ENCODE measurements around the gene TRIM69. TPM values are rescaled to one million over a fixed set of nuclear protein-coding genes. Genes with fewer than 3 reads are reported as not detected.

Gene TRIM69
- total RNA-seq, 1 experiment from 2014 or later, result 16.7 TPM

- POLR2A ChIA-PET, result interaction anchor here (0.5 to 3.8 kb wide), 2 partner anchors 16 to 17 kb away, joined by 4 to 28 read pairs; no protein-coding TSS in a partner anchor
- Histone ChIP-seq H3K27ac (ENCODE audit: low read length) (peak within 1 kb of the TSS; percentile 94), H3K4me3 (ENCODE audit: low read depth in 2 of 2, low read length in 2 of 2) (peak within 1 kb of the TSS; percentile 76 to 99), H3K36me3 (ENCODE audit: control insufficient read depth, insufficient read depth, low read length) (peaks cover 13% of the 10 kb centered on the region), H3K9me3 (ENCODE audit: control insufficient read depth, insufficient read depth, low read depth, low read length) (no peaks in the 10 kb centered on the region), H3K4me1 (ENCODE audit: control insufficient read depth, insufficient read depth, low read length) (peaks cover 23% of the 10 kb centered on the region), H3K27me3 (ENCODE audit: control insufficient read depth, insufficient read depth, low read length) (no peaks in the 10 kb centered on the region)
- intact Hi-C loops (cut with micrococcal nuclease; ENCODE audit: unreplicated experiment) (no loop called here), in situ Hi-C loops (cut with HindIII; ENCODE audit: low pct_unique_long_range_greater_than_20kb, low sequenced_read_pairs) (no loop called here)
- ATAC-seq (peak; percentile 96), DNase-seq (ENCODE audit: low read depth, low spot score) (peak; percentile 94)
- BruUV-seq (replicated peaks), result no TSS peak
- TF ChIP-seq CTCF (IDR thresholded peaks at IDR 0.05), result no peak
- TF ChIP-seq TCF7L2 (IDR thresholded peaks at IDR 0.05; ENCODE audit: low read depth, low read length), result 0 out of 2 replicates have a peak, but pooled peaks have one; percentile 12
- peak; percentile 99 for TF ChIP-seq POLR2AphosphoS5 (IDR thresholded peaks at IDR 0.05; ENCODE audit: low read depth, low read length)
- TF ChIP-seq SIN3A (IDR thresholded peaks at IDR 0.05; ENCODE audit: borderline replicate concordance, insufficient read depth, low read depth, low read length), result peak; percentile 97
- peak in 1 of 2 experiments; percentile 16; a peak in 1 of 4 replicates for TF ChIP-seq REST (IDR thresholded peaks at IDR 0.05; ENCODE audit: insufficient read depth in 1 of 2, low read depth in 2 of 2, low read length in 1 of 2)
- CTCF ChIA-PET, result interaction anchor here (0.6 to 1.3 kb wide), 9 partner anchors 18 to 166 kb away, joined by 3 to 7 read pairs (median 5); partner anchors contain the start of gene SPG11
These were observed 25.1 kb upstream of the TRIM69 start, which contains the start of the genes B2M and PATL2 for GRCh38 chr15:44711096-44711742. TSS of gene B2M (plus strand) at chr15:44711517. CDS start at chr15:44711547, 30 bp downstream. TSS of gene PATL2 (minus strand) at chr15:44711323. CDS start at chr15:44676490, 34,833 bp downstream.

GRCh38 chr15:44711743-44712345 lies 24.5 kb upstream of the TRIM69 start:
- in situ Hi-C loops (cut with HindIII; ENCODE audit: low pct_unique_long_range_greater_than_20kb, low sequenced_read_pairs) (no loop called here), intact Hi-C loops (cut with micrococcal nuclease; ENCODE audit: unreplicated experiment) (no loop called here)
- Histone ChIP-seq H3K27ac (ENCODE audit: low read length) (peak overlapping the region; percentile 94), H3K36me3 (ENCODE audit: control insufficient read depth, insufficient read depth, low read length) (peaks cover 19% of the 10 kb centered on the region), H3K4me1 (ENCODE audit: control insufficient read depth, insufficient read depth, low read length) (peaks cover 23% of the 10 kb centered on the region), H3K9me3 (ENCODE audit: control insufficient read depth, insufficient read depth, low read depth, low read length) (no peaks in the 10 kb centered on the region), H3K27me3 (ENCODE audit: control insufficient read depth, insufficient read depth, low read length) (no peaks in the 10 kb centered on the region), H3K4me3 (ENCODE audit: low read depth in 2 of 2, low read length in 2 of 2) (peak overlapping the region; percentile 76 to 99)
- no TSS peak for BruUV-seq (replicated peaks)
- peak; percentile 62 for ATAC-seq
- TF ChIP-seq TCF7L2 (IDR thresholded peaks at IDR 0.05; ENCODE audit: low read depth, low read length) (no peak), POLR2AphosphoS5 (IDR thresholded peaks at IDR 0.05; ENCODE audit: low read depth, low read length) (no peak), CTCF (IDR thresholded peaks at IDR 0.05) (no peak), SIN3A (IDR thresholded peaks at IDR 0.05; ENCODE audit: borderline replicate concordance, insufficient read depth, low read depth, low read length) (no peak), REST (IDR thresholded peaks at IDR 0.05; ENCODE audit: insufficient read depth in 1 of 2, low read depth in 2 of 2, low read length in 1 of 2) (no peak)
- CTCF ChIA-PET, result interaction anchor here (0.6 to 2.8 kb wide), 3 partner anchors 25 to 145 kb away, joined by 3 to 44 read pairs (median 4); partner anchors contain the start of genes SPG11 and TRIM69
- POLR2A ChIA-PET, result interaction anchor here (0.6 to 3.8 kb wide), 2 partner anchors 17 to 26 kb away, joined by 6 to 28 read pairs; no protein-coding TSS in a partner anchor
- no peak for DNase-seq (ENCODE audit: low read depth, low spot score)
